GM21423 (cell line): ENCODE data around the gene JAZF1.

Source experiments
- ATAC-seq: cut with Tn5 transposase; IDR thresholded peaks from one replicate; pipeline ENCODE4 v1.9.1; 2021; ENCODE audit warnings: mild to moderate bottlenecking, moderate library complexity; ENCODE audit not compliant: unreplicated experiment

JAZF1 gene

DNA sequence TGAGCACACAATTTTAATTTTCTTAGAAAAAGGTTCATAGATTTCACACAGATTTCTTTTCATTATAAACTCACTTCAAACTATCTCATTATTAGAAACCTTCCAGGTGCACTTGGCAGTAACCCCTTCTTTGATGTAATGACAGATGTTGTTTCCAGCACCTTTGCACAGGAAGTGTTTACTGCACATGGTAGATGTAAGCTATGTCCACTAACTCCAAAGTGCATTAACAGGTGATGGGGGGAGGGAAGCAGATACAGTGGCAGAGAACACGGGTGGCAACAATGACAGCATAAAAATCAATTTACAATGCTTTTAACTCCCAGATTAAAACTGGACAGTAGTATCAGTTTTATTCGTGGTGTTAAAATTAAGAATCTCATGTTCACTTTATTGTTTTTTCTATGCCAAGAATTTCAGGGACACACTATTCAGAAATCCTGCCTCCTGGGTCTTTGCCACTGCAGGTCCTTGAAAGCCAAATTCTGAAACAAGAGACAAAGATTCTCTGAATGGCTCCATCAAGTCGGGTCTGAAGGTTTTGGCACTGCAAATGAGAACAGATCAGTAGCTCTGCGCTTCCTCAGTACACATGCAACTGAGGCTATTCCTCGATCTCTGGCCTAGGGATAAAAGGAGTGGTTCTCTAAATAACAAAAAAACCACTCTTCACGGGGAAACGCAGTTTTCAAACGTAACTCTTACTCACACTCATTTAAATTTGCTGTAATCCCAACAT lies 187.7 kb downstream of the JAZF1 start:
- ATAC-seq: no peak

DNA sequence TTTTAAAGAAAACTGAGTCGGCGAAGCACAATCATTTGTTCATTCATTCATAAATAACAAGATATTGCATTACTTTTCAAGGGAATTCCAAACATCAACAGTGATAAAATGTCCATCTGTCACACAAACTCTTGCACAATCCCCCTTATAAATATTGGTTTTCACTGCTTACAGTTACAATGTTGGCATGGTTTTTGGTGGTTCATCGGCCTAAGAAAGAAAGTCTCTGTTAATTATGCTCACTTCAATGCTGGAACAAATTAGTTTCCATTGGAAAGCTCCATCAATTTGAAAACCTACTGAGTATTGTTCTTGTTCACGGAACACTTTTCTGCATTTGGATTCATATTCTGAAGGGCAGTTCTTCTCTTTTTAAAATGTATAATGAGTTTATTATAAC lies 188.5 kb downstream of the JAZF1 start:
- no peak for ATAC-seq

DNA sequence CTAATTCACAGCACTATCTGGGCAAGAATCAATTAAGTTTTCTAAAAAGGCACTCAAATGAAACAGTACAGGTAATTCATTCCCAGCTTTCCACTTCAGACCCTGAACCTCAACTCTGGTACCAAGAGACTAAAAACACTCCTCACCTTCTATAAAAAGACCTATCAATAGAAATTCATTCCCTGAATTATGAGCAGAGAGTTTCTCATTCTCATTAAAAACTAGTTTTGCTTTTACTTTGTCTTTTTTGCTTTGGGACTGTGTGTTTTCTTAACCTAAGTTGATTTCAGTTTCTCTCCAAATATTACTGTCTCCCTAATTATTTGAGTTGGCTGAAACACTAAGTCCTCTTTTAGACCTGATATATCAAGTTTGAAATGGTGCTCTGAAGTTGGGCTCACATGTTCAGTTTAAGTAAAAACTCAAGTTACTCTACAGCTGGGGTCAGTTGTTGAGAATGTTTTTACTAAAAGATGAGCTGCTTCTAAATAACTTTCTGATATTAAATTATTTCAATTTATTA lies 189.5 kb downstream of the JAZF1 start:
- no peak for ATAC-seq

DNA sequence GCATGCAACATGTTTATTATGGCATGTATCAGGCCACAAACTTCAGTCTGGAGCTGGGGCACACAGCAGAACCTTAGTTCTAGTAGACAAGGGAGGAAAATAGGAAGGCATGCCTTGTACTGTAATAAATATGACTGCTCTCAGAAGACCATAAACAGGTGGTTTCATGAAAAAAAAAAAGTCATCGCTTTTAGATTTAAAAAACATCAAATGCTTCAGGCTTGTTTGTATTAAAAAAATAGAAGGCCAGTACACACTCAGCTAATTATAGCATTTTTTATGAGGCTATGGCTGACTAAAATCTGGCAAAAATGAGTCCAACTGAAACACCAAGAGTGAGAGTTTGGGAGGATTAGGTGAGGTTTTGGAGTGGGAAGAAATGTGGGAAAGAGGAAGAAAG lies 204.1 kb downstream of the JAZF1 start:
- ATAC-seq: no peak

DNA sequence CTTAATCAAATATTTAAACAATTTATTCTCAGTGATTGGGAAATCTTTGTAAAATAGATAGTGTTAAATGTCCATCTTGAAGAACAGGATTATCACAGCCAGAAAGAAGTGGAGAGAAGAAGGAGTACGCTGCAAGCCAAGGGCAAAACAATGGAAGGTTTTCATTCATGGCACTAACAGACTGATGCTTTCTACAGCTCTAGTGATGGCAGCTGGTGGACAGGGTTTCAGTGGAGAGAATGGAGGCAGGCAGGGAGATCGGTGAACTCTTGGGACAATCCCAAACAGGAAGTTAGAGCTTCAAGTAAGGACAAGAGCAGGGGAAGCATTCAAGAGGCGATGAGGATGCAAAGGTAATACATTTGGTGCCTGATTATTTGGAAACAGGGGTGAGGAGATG lies 207.0 kb downstream of the JAZF1 start:
- no peak for ATAC-seq

DNA sequence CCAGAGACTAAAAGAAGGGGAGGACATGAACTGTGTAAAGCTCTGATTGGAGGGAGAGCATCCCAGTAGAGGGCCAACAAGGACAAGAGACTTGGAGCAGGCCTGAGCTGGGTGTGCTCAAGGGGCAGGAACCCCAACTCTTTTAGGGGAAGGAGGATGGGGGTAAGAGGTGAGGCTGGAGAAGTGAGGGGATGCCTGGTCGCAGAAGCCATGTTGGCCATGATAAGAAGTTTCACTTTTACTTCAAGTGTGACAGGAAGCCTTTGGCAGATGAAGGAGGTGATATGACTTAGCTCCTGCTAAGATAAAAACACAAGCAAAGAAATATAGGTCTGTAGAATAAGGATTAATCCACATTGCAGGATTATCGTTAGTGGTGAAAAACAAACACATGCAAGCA lies 208.3 kb downstream of the JAZF1 start:
- no peak for ATAC-seq

DNA sequence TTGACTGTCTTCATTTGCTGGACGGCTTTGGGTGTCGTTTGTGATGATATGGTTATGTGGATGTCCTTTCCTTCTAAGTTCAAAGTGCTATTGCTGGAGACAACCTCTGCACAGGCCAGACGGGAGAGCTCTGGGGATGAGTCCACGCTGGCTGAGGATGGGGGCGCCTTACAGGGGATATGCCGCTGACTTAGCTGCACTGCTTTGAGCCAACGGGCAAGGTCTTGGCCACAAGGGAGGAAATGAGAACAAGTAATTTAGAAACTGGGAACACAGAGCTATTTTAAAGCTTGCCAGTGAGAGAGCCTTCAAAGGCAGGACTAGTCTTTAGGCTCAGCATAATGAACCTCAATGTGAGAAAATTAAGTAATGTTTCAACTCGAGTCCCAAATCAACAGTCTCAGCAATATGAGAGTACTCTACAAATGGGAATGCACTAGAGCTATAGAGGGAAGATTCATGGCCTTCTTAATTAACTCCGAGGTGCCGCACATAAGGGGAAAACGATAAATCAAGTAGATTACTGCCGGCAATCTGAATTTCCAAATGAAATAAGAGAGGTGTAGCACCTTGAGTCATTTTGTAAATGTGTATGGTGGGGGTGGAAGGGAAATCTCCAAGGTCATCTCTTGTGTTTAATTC lies 209.3 kb downstream of the JAZF1 start:
- no peak for ATAC-seq

DNA sequence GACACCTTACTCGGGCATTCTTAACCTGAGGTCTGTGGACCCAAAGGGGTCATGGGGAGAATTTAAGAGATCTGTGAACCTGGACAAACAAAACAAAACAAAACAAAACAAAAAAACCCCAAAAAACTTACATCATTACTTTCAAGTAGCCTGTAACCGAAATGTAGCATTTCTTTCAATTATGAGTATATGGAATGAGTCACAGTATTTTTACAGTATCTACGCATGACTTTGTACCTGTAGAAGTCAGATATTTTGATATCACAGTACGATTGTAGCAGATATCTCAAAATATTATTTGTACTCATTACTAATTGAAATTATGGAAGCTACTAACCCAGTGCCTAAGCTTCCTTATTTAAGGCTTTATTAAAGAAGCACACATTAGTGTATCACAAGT lies 210.2 kb downstream of the JAZF1 start:
- no peak for ATAC-seq

DNA sequence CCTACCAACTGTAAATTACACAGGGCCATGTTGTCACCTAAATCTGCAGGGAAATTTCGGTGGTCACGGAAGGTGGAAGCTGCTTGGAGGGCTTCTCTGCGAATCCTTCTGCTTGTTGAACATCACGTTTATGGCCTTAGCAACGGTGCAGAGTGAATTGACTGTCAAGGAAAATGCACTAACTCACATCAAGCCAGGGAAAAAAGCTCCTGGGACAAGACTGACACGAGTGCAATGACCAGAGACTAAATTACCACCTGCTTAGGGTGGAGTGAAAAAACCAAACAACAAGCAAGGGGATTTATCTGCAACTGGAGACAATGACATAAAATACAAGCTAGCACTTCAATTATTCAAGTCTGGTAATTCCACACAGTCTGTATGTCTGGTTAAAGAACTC lies 211.2 kb downstream of the JAZF1 start:
- ATAC-seq: no peak

DNA sequence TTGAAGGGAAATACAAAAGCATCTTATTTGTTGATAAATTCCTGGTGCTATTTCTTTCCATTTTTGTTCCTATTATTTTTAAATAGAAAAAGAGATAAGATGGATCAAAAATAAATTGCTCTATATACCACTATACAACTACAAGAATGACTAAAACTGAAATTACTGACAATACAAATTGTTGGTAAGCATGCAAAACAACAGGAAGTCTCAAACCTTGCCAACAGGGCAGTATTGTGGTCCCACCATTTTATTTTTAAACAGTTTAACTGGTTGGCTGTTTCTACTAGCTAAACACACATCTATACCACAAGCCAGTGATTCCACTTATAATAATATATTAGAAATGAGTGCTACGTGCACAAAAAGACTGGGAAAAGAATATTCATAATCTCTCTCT lies 213.0 kb downstream of the JAZF1 start:
- no peak for ATAC-seq

DNA sequence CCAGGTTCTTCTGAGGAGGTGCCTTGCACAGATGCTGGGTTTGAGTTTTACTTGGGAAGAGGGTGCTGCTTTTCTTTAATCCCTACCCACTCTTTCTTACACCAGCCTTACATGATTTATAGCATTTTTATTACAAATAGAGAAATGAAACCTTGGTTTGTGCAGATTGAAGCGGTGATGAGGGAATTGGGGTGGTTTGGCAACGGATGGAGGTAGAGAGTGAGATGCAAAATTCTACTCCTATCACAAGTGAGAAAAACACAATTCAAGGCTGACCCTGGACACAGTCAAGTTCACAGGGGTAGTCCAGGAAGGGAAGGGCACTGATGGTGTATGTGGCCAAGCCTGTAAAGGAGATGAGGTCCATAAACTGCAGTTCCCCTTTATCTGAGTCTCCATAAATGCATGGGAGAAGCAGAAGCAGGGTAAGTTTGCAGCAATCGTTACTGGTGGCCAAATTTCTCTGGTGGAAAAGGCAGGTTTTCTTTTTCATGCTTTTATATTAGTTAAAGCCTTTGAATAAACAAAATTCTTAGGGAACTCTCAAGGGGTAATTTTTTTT lies 214.3 kb downstream of the JAZF1 start:
- ATAC-seq: no peak

DNA sequence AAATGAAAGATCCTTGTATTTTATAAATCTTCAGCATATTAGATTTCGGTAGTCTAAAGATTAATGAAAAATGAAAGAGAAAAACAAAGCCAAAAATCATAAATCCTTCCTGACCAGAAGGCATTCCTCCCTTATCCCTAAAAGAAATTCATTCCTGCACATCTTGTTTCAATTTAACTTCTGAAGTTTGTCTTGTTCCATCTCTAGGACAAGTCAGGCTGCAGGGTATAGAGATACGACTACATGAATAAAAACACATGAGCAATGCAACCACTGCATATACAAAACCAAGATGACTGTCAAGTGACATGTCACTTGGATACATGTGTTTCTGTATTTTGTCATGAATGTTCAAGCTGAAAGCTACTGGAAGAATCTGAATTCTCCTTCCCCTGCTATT lies 214.9 kb downstream of the JAZF1 start:
- ATAC-seq: no peak

DNA sequence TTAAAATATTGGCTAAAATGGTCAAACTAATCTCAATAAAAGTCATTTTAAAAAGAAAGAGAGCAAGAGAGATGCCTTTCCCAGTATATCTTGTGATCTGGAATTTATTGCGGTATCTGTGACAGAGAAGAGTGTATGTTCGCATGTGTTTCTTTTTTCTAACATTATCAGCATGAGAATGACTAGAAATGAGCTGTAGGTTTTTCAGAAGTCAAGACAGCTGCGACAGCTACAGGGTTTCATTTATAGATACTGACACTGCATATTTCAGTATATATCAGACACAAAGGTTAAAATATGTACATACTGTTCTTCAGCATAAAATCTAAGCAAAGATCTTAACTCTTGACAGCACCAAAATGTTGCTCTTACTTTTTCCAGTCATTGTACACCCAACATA lies 215.8 kb downstream of the JAZF1 start:
- ATAC-seq: no peak

DNA sequence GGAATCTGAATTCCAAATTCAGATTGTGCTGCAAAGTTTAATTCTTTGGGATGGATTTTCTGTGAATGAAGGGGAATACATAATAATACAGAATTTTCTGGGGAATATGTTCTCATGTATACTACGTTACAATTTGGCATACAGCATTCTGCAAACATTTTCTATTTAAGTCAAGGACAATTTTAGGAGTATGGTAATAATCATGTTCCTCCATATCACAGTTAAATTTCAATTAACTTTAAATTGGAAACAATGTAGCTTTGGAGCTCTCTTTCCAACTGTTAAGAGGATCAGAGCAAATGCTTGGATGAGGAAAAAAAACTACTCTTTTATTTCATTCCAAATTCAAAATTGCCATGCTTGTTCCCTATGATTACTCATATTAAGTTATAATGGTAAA lies 217.5 kb downstream of the JAZF1 start:
- no peak for ATAC-seq

DNA sequence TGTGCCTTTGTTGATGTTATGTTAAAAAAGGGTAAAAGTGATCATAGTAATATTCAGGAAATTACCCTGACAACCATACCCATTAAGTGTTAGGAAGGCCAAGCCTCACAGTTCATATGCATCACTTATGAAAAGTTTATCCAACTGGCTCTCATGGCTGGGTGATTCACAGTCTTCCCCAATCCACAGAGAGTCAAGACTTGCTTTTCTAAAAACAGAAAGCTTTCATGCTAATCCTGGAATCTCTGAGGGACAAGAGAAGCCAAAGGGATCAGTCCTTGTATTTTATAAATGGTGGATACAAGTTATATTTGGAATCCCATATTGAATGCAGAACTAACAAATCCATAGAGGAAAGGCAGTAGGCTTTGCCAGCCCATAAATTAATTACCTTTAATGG lies 218.3 kb downstream of the JAZF1 start:
- ATAC-seq: no peak

DNA sequence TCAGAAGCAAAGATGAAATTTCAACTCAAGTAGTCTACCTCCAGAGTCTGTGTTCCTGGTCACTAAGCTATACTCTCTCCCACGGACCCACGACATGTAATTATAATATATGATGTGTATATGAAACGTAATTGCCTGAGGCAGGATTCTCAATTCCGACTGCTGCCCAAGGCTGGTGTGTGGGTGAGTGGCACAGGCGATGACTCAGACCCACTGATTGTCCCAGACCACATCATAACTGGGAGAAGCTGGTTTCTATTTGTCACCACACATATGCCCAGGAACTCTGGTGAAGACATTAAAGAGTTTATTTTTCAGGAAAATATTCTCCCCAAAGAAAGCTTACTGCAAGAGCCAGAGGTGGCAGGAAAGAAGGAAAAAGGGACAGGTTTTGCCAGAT lies 219.3 kb downstream of the JAZF1 start:
- ATAC-seq: no peak

DNA sequence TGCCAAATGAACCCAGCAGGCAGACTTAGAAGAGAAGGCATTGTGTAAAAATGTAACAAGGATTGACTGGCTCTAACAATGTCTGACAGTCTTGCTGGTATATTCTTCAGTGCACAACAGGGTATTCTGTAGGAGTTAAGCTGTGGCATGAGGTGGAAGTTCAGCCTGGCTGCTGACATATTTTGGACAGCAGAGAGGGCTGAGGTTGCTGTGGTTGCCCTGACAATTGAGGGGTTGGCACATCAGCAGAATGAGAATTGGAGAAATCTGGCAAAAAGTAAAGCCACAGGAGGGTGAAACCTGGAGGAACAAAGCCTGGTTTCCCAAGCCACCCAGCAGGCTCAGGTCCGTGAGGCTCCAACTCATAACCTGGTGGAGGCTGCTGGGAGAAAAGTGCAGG lies 220.2 kb downstream of the JAZF1 start:
- ATAC-seq: no peak

DNA sequence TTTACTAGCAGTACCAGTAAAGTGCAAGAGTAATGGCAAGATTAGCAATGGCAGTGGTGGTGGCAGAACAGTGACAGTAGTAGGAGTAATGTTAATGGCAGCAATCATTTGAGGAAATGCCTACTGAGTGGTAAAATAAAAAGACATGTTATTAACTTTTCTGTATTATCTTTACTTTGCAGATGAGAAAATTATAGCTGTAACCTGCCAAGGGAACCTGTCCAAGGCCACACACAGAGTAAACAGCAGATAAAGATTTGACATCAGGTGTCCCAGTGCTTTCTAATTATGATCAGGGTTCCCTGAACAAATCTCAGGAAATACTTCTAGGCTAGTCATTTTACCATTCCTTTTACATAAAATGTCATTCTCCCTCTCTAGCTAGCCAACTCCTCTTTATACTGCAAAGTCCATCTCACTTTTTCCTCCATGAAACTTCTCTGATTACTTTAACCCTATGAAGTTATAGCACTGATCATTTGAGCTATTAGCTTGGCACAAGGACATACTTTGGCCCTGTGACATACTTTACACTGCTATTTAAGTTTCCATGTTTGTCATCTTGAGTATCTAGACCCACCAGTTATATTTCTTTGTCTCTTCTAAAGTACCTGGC lies 221.6 kb downstream of the JAZF1 start:
- ATAC-seq: no peak

DNA sequence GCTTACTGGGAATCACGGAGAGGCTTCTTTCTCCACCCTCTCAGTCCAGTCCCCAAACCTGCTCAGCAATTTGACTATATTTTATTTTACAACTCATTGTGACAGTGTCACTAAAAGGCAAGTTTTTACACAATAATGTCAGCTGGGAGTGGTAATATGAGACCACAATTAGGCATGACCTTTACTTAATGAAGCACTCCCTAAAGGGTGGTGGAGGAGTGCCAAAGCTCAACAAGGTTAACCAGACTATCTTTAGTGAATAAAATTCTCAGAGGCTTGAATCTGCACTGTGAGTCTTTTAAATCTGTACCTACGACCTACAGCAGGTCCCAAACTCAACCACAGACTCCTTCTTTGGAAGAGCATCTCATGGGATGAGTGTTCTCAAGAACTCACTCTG lies 225.0 kb downstream of the JAZF1 start:
- ATAC-seq: no peak

DNA sequence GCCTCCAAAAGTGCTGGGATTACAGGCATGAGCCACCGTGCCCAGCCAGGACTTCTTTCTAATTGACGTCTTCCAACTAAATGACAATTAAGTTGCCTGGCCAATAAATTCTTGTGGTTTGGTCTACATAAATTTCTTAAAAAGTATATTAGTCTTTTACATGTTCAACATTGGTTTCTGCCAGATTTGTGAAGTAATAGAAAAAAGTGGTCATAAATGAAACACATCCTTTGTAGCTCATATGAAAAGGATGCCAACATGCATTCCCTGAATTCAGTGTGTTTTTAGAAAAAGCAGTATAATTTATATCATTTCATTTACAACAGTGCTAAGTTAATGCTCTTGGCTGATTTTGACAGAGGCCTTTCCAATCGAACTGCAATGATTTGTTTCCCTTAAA lies 225.6 kb downstream of the JAZF1 start:
- no peak for ATAC-seq

DNA sequence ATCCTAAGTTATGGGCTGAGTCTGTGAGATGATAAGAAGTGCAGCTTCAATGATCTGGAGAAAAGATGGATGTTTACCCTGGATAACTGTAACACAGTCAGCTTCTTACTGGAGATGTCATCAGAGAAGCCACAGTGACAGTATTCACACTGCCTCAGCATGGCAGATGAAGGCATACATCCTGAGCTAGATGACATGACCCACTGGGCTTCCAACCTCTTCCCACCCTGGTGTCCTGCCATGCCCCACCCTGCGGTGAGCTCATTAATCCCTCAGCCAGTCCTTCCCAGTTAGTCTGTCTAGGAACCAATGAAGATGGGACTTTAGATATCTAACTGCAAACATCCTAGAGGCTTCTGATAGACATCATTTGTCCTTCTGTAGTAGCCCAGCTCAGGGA lies 226.8 kb downstream of the JAZF1 start:
- no peak for ATAC-seq

DNA sequence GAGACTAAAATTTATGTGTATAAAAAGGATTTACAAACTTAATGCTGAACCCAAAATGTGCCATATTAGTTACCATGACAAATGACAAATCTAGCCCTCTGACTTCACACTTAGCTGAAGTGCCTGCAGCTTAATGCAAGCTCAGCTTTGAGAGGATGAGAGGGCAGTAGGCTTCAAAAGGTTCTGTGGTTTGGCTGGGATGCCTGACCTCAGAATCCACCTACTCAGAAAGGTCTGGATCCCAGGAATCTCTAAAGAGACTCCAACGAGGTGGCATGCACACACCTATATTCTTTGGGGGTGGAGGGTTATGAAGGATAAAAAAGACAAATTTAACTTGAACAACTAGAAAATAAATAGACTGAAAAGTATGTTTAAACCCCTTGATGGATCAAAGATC lies 227.2 kb downstream of the JAZF1 start:
- ATAC-seq: no peak
